HepG2 (cell line): ENCODE data around the gene CCNQ. TPM values are rescaled to one million over a fixed set of nuclear protein-coding genes. Genes with fewer than 3 reads are reported as not detected.

ENCODE experiments used
- ATAC-seq: fragments of 200-7000 bp; cut with Tn5 transposase; 3 replicates; pipeline ENCODE4 v1.9.1; 2020; ENCODE audit warnings: mild to moderate bottlenecking, moderate library complexity
- BruUV-seq: library from RNA; stranded (reverse); fragments of 400-500 nt; replicated peaks from 2 replicates; lab custom pipeline; 2021; lab: Mats Ljungman, UMichigan
- CTCF ChIA-PET: fragments of 300-600 bp; formaldehyde crosslinking; extraction: SDS; loops from one replicate; lab custom pipeline; 2021; ENCODE audit warnings: low total read pairs, inconsistent platforms, low intra/inter-chr PET ratio; lab: Yijun Ruan, JAX
- POLR2A ChIA-PET: fragments of 350-600 bp; sonication (Branson Sonifier 250); formaldehyde crosslinking; loops from one replicate; lab custom pipeline; 2020; ENCODE audit warnings: antibody characterized with exemption, inconsistent platforms; lab: Yijun Ruan, JAX
- DNase-seq: peaks from one replicate; pipeline ENCODE4 v3.0.0-alpha.2; 2015; ENCODE audit warnings: low spot score
- FAIRE-seq: peaks from 3 replicates; lab custom pipeline; 2011; peaks lifted over from hg19 to GRCh38; lab: Jason Lieb, UNC
- H2AFZ ChIP-seq: one replicate; pipeline ENCODE4 v1.6.1; 2011; ENCODE audit warnings: low read length, inconsistent platforms
- H3K27ac ChIP-seq: fragments of 300-600 bp; 3 replicates; pipeline ENCODE4 v1.8.0; 2011; ENCODE audit warnings: mixed run types, mild to moderate bottlenecking, mixed read lengths, low read length, inconsistent platforms; ENCODE audit not compliant: insufficient read depth; ENCODE audit errors: extremely low read length
- H3K27me3 ChIP-seq, 2 experiments: fragments of 200-600 bp in 1 of 2; 2 replicates in 1 of 2; 3 replicates in 1 of 2; pipeline versions ENCODE4 v1.6.0 to v1.8.0; 2011; ENCODE audit warnings: low read length in 2 of 2, mild to moderate bottlenecking in 2 of 2, moderate library complexity in 2 of 2, inconsistent platforms in 1 of 2; ENCODE audit not compliant: insufficient read depth in 2 of 2, control insufficient read depth in 1 of 2
- H3K36me3 ChIP-seq, 2 experiments: fragments of 200-600 bp in 1 of 2; replicated peaks in 1 of 2; 2 replicates in 1 of 2; 3 replicates in 1 of 2; pipeline versions ENCODE4 v1.5.1 to v1.8.0; 2011; ENCODE audit warnings: low read length in 2 of 2, inconsistent platforms in 1 of 2; ENCODE audit not compliant: insufficient read depth in 2 of 2, control insufficient read depth in 1 of 2
- H3K4me1 ChIP-seq: 2 replicates; pipeline ENCODE4 v1.5.1; 2012; ENCODE audit warnings: low read length, inconsistent platforms; ENCODE audit not compliant: insufficient read depth
- H3K4me2 ChIP-seq: 2 replicates; pipeline ENCODE4 v1.6.0; 2011; ENCODE audit warnings: low read depth, low read length, inconsistent platforms
- H3K4me3 ChIP-seq, 3 experiments: fragments of 200-600 bp in 1 of 3; sonication (generic), shearing (Covaris generic) in 1 of 3; replicated peaks in 1 of 3; 2 replicates each; pipeline ENCODE4 v1.5.1; 2011 to 2016; ENCODE audit warnings: low read length in 3 of 3, inconsistent platforms in 2 of 3, low read depth in 2 of 3, mild to moderate bottlenecking in 2 of 3, control low read depth in 1 of 3, mixed read lengths in 1 of 3; ENCODE audit not compliant: insufficient read depth in 1 of 3
- H3K79me2 ChIP-seq: one replicate; pipeline ENCODE4 v1.6.1; 2011; ENCODE audit warnings: low read length, inconsistent platforms; ENCODE audit not compliant: insufficient read depth
- H3K9ac ChIP-seq: 2 replicates; pipeline ENCODE4 v1.6.0; 2011; ENCODE audit warnings: mild to moderate bottlenecking, low read depth, low read length, inconsistent platforms; ENCODE audit not compliant: insufficient read depth
- H3K9me3 ChIP-seq: 2 replicates; pipeline ENCODE4 v1.5.1; 2012; ENCODE audit warnings: mild to moderate bottlenecking, low read length
- H4K20me1 ChIP-seq: 2 replicates; pipeline ENCODE4 v1.6.0; 2011; ENCODE audit warnings: inconsistent platforms, mild to moderate bottlenecking, low read length, moderate library complexity; ENCODE audit not compliant: insufficient read depth
- AGO2 ChIP-seq: fragments of 200-400 bp; formaldehyde crosslinking; optimal IDR thresholded peaks from 2 replicates; pipeline ENCODE3; 2017; ENCODE audit warnings: mild to moderate bottlenecking, low read depth, low read length, moderate library complexity
- AKAP8 ChIP-seq: sonication (generic); formaldehyde crosslinking; IDR thresholded peaks from 2 replicates; pipeline ENCODE4 v1.5.1; 2020; ENCODE audit warnings: mild to moderate bottlenecking, missing genetic modification reagents
- PHF8 ChIP-seq: sonication (generic); formaldehyde crosslinking; IDR thresholded peaks from 2 replicates; pipeline ENCODE4 v1.5.0; 2020; ENCODE audit warnings: missing genetic modification reagents
- POLR2AphosphoS5 ChIP-seq: IDR thresholded peaks from 2 replicates; pipeline ENCODE4 v1.6.1; 2012; ENCODE audit warnings: low read depth, low read length
- RBFOX2 ChIP-seq: fragments of 200-400 bp; formaldehyde crosslinking; IDR thresholded peaks from 2 replicates; pipeline ENCODE4 v1.6.1; 2017; ENCODE audit warnings: low read depth, mild to moderate bottlenecking, low read length
- SALL1 ChIP-seq: sonication (generic); formaldehyde crosslinking; IDR thresholded peaks from 2 replicates; pipeline ENCODE4 v1.8.0; 2022; ENCODE audit warnings: mild to moderate bottlenecking, missing genetic modification reagents
- ZNF326 ChIP-seq: sonication (generic); formaldehyde crosslinking; IDR thresholded peaks from 2 replicates; pipeline ENCODE4 v1.4.0; 2020; ENCODE audit warnings: missing genetic modification reagents, borderline replicate concordance
- ZNF441 ChIP-seq: sonication (generic); formaldehyde crosslinking; IDR thresholded peaks from 2 replicates; pipeline ENCODE4 v1.7.0; 2021; ENCODE audit warnings: missing genetic modification reagents, borderline replicate concordance
- ZNF841 ChIP-seq: sonication (generic); formaldehyde crosslinking; IDR thresholded peaks from 2 replicates; pipeline ENCODE4 v1.8.1; 2023; ENCODE audit warnings: missing genetic modification reagents, borderline replicate concordance
- WGBS: methylation state at CpG from one replicate; pipeline ENCODE4 v1.1.6; 2017; ENCODE audit warnings: low lambda C conversion rate; 5-methylcytosine and 5-hydroxymethylcytosine counted together
- in situ Hi-C: cut with HindIII; loops from 2 replicates; pipeline ENCODE4 v1.10.0; 2017; ENCODE audit warnings: low pct_unique_long_range_greater_than_20kb; ENCODE audit not compliant: extremely low pct_ligation_motif_present
- intact Hi-C: fragments of 100-400 bp; cut with micrococcal nuclease; formaldehyde crosslinking; loops from one replicate; pipeline ENCODE4 v1.10.0; 2022; ENCODE audit not compliant: unreplicated experiment
- polyA plus RNA-seq, 8 experiments: library from polyadenylated mRNA; depleted of rRNA in 3 of 8; stranded (reverse) in 7 of 8; unstranded in 1 of 8; fragments of >200 nt; fragmentation: Illumina TruSeq in 4 of 8; extraction: Trizol in 4 of 8; gene quantifications; 2 replicates each; pipeline versions ENCODE4 v1.2.1 to v1.2.3, GENCODE V29; 2011 to 2016; ENCODE audit warnings: low read depth in 4 of 8, missing spikeins in 1 of 8, mixed read lengths in 1 of 8; ENCODE audit not compliant: insufficient read depth in 1 of 8
- total RNA-seq, 5 experiments: library from RNA; depleted of rRNA; stranded (reverse); fragments of >200 nt; fragmentation: Illumina TruSeq; extraction: Trizol; gene quantifications; 2 replicates each; pipeline ENCODE4 v1.2.3, GENCODE V29; 2016; ENCODE audit warnings: low read depth in 1 of 5
- TF ChIP-seq, protein P1 (sequence below): sonication (generic); formaldehyde crosslinking; IDR thresholded peaks from 2 replicates; pipeline ENCODE4 v1.8.0; 2023; ENCODE audit warnings: mild to moderate bottlenecking, missing genetic modification reagents
- TF ChIP-seq, protein P2 (sequence below): fragments of 450-650 bp; IDR thresholded peaks from 2 replicates; pipeline ENCODE4 v1.6.1; 2017; ENCODE audit warnings: mild to moderate bottlenecking
- TF ChIP-seq, protein P3 (sequence below): IDR thresholded peaks from 2 replicates; pipeline ENCODE4 v1.6.1; 2016; ENCODE audit warnings: mild to moderate bottlenecking, missing biosample characterization, missing genetic modification reagents
- TF ChIP-seq, protein P4 (sequence below): sonication (generic); formaldehyde crosslinking; IDR thresholded peaks from 2 replicates; pipeline ENCODE4 v1.9.0; 2021; ENCODE audit warnings: missing genetic modification reagents, mild to moderate bottlenecking, borderline replicate concordance
- TF ChIP-seq, protein P5 (sequence below): sonication (generic); formaldehyde crosslinking; IDR thresholded peaks from 2 replicates; pipeline ENCODE4 v1.8.1; 2023; ENCODE audit warnings: mild to moderate bottlenecking, missing genetic modification reagents

Gene CCNQ
- total and polyA plus RNA-seq, 2 of the 13 experiments (the other 11 are each of a cell fraction or from before 2014, with no cell fraction given) = 15.0 to 25.5 TPM

DNA sequence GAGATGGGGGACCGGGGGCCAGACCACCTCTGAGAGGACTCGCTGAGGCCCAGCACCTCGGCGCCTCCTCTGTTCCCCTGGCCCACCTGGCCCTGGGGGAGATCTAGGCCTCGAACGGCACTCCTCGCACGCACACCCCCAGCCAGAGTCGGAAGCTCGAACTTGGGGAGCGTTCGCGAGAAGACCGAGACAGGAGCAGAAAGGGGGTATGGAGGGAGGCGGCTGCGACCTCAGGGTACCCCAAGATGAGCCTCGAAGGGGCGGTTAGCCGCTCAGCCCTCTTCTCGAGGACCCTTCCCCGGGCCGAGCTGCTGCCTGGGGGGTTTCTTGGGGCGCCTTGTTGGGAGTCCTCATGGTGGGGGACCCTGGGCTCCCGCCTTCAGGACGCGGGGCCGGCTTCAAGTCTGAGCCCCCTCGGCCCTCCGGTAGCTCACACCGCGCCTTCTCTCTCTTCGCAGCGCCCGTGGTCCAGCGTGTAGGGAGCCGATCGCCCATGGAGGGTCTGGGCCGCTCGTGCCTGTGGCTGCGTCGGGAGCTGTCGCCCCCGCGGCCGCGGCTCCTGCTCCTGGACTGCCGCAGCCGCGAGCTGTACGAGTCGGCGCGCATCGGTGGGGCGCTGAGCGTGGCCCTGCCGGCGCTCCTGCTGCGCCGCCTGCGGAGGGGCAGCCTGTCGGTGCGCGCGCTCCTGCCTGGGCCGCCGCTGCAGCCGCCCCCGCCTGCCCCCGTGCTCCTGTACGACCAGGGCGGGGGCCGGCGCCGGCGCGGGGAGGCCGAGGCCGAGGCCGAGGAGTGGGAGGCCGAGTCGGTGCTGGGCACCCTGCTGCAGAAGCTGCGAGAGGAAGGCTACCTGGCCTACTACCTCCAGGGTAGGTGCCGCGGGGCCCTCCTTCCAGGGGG is 48.8 kb upstream of the CCNQ start:
- no peak for ATAC-seq
- H3K27ac ChIP-seq = peak overlapping the region; percentile 79
- DNase-seq = no peak
- H3K4me3 ChIP-seq = peak overlapping the region; percentile 69 to 79 (median 75); a peak in 5 of 6 replicates
- ChIA-PET CTCF (interaction anchor here (1.3 kb wide), 1 partner anchor 38 kb away, joined by 4 read pairs; no protein-coding TSS in a partner anchor), POLR2A (interaction anchor here (0.6 to 15.1 kb wide), 7 partner anchors 10 to 80 kb away, joined by 3 to 596 read pairs (median 4); no protein-coding TSS in a partner anchor)
- peak overlapping the region; percentile 88 for H3K4me2 ChIP-seq
- no peak overlapping the region for H2AFZ ChIP-seq
- peaks cover 0 to 3% of the 10 kb centered on the region in 2 experiments; a peak in 1 of 5 replicates for H3K36me3 ChIP-seq
- H3K27me3 ChIP-seq = no peaks in the 10 kb centered on the region; a peak in 1 of 5 replicates
- in situ Hi-C loops = loop anchor here (5.0 kb wide), 1 partner anchor 35 kb away; no protein-coding TSS in a partner anchor
- intact Hi-C loops = no loop called here
- H3K9ac ChIP-seq = peak overlapping the region; percentile 77
- no peak for FAIRE-seq
- no peaks in the 10 kb centered on the region for H3K9me3 ChIP-seq
- H4K20me1 ChIP-seq = peaks cover 14% of the 10 kb centered on the region; the same call in 1 of the 2 replicates
- peaks cover 50% of the 10 kb centered on the region for H3K4me1 ChIP-seq
- BruUV-seq = no TSS peak
- peaks cover 51% of the 10 kb centered on the region for H3K79me2 ChIP-seq
- no CpG with 5 or more reads among the region's 85 CpGs for WGBS
- TF ChIP-seq AGO2 = peak; percentile 91
- TF ChIP-seq, protein P1, sequence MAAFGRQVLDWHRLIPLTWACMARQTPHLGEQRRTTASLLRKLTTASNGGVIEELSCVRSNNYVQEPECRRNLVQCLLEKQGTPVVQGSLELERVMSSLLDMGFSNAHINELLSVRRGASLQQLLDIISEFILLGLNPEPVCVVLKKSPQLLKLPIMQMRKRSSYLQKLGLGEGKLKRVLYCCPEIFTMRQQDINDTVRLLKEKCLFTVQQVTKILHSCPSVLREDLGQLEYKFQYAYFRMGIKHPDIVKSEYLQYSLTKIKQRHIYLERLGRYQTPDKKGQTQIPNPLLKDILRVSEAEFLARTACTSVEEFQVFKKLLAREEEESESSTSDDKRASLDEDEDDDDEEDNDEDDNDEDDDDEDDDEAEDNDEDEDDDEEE (CRISPR knock-in tag) = 0 out of 2 replicates have a peak, but pooled peaks have one; percentile 20
- peak; percentile 29; the same call in 1 of the 2 replicates for TF ChIP-seq ZNF441 (CRISPR knock-in tag)
- peak; percentile 98 for TF ChIP-seq AKAP8 (CRISPR knock-in tag)
- TF ChIP-seq, protein P2, sequence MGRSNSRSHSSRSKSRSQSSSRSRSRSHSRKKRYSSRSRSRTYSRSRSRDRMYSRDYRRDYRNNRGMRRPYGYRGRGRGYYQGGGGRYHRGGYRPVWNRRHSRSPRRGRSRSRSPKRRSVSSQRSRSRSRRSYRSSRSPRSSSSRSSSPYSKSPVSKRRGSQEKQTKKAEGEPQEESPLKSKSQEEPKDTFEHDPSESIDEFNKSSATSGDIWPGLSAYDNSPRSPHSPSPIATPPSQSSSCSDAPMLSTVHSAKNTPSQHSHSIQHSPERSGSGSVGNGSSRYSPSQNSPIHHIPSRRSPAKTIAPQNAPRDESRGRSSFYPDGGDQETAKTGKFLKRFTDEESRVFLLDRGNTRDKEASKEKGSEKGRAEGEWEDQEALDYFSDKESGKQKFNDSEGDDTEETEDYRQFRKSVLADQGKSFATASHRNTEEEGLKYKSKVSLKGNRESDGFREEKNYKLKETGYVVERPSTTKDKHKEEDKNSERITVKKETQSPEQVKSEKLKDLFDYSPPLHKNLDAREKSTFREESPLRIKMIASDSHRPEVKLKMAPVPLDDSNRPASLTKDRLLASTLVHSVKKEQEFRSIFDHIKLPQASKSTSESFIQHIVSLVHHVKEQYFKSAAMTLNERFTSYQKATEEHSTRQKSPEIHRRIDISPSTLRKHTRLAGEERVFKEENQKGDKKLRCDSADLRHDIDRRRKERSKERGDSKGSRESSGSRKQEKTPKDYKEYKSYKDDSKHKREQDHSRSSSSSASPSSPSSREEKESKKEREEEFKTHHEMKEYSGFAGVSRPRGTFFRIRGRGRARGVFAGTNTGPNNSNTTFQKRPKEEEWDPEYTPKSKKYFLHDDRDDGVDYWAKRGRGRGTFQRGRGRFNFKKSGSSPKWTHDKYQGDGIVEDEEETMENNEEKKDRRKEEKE = no peak
- peak; percentile 35; the same call in 1 of the 2 replicates for TF ChIP-seq POLR2AphosphoS5
- TF ChIP-seq, protein P3, sequence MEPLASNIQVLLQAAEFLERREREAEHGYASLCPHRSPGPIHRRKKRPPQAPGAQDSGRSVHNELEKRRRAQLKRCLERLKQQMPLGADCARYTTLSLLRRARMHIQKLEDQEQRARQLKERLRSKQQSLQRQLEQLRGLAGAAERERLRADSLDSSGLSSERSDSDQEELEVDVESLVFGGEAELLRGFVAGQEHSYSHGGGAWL (CRISPR knock-in tag) = no peak
- TF ChIP-seq, protein P4, sequence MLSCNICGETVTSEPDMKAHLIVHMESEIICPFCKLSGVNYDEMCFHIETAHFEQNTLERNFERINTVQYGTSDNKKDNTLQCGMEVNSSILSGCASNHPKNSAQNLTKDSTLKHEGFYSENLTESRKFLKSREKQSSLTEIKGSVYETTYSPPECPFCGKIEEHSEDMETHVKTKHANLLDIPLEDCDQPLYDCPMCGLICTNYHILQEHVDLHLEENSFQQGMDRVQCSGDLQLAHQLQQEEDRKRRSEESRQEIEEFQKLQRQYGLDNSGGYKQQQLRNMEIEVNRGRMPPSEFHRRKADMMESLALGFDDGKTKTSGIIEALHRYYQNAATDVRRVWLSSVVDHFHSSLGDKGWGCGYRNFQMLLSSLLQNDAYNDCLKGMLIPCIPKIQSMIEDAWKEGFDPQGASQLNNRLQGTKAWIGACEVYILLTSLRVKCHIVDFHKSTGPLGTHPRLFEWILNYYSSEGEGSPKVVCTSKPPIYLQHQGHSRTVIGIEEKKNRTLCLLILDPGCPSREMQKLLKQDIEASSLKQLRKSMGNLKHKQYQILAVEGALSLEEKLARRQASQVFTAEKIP (CRISPR knock-in tag) = no peak
- peak; percentile 70 for TF ChIP-seq RBFOX2
- TF ChIP-seq ZNF326 (CRISPR knock-in tag) = peak; percentile 86
- 0 out of 2 replicates have a peak, but pooled peaks have one; percentile 4 for TF ChIP-seq SALL1 (CRISPR knock-in tag)
- TF ChIP-seq PHF8 (CRISPR knock-in tag) = 0 out of 2 replicates have a peak, but pooled peaks have one; percentile 11
- 0 out of 2 replicates have a peak, but pooled peaks have one; percentile 8 for TF ChIP-seq ZNF841 (CRISPR knock-in tag)
- TF ChIP-seq, protein P5, sequence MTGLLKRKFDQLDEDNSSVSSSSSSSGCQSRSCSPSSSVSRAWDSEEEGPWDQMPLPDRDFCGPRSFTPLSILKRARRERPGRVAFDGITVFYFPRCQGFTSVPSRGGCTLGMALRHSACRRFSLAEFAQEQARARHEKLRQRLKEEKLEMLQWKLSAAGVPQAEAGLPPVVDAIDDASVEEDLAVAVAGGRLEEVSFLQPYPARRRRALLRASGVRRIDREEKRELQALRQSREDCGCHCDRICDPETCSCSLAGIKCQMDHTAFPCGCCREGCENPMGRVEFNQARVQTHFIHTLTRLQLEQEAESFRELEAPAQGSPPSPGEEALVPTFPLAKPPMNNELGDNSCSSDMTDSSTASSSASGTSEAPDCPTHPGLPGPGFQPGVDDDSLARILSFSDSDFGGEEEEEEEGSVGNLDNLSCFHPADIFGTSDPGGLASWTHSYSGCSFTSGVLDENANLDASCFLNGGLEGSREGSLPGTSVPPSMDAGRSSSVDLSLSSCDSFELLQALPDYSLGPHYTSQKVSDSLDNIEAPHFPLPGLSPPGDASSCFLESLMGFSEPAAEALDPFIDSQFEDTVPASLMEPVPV (CRISPR knock-in tag) = 0 out of 2 replicates have a peak, but pooled peaks have one; percentile 25
